ENCODE results near the gene ARHGAP18. TPM values are rescaled to one million over a fixed set of nuclear protein-coding genes. Genes with fewer than 3 reads are reported as not detected.

Gene ARHGAP18
- total and polyA plus RNA-seq, 7 donors, result 1.6 to 6.8 (median 5.5) TPM

DNA sequence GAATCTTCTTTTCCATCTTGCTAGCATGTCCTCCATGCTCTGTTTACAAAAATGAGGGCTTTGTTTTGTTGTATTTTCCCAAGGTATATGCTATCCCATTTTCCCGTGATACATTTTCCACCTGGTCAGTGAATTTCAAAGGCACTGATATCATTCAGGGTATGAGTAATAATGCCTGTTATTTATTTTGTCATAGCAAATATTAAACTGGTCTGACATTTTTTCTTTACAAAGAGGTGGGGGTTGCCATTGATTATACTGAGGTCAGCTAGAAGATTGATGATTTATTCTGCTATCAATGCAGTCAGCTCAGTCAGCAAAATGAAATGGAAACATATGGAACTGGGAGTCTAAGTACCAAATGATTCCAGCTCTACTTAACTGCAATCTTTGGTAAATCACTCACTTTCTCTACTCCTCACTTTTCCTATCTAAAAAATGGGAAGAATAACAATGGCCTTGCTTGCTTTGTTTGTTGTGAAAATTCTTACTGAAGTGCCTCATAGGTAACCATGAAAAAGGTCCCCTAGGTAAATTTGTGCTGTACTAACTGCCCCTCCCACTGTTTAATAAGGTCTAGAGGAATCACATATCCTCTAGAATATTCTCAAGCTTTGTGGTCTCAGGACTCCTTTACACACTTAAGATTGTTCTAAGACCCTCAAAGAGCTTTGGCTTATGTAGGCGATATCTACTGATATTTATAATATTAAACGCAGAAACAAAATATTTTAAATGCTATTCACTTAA lies 64.0 kb downstream of the ARHGAP18 start:
- intact Hi-C loops (cut with DNase I), result no loop called here
- peaks cover 24% of the 10 kb centered on the region for H3K4me1 ChIP-seq
- no peaks in the 10 kb centered on the region for H3K27me3 ChIP-seq (ENCODE audit: insufficient read depth in 3 of 3, low read length in 2 of 3)
- H3K27ac ChIP-seq, result peak overlapping the region; percentile 36
- no peak for DNase-seq
- ATAC-seq, result no peak
- WGBS, 3 donors, result 77 to 80% (median 78%) methylated on average over 3 of the region's 3 CpGs
- no peak overlapping the region for H3K4me3 ChIP-seq
- no peaks in the 10 kb centered on the region for H3K36me3 ChIP-seq (ENCODE audit: insufficient read depth in 1 of 2, low read depth in 1 of 2)
- TF ChIP-seq CTCF (IDR thresholded peaks at IDR 0.05), result no peak
- H3K9me3 ChIP-seq, result no peaks in the 10 kb centered on the region

GRCh38 chr6:129645106-129645829 lies 64.7 kb downstream of the ARHGAP18 start:
- 43 to 54% (median 52%) methylated on average over 6 of the region's 6 CpGs for WGBS, 3 donors
- intact Hi-C loops (cut with DNase I), result no loop called here
- TF ChIP-seq CTCF (IDR thresholded peaks at IDR 0.05), result no peak
- H3K4me3 ChIP-seq, result no peak overlapping the region
- H3K27ac ChIP-seq, result peak overlapping the region; percentile 36
- no peak for DNase-seq
- H3K9me3 ChIP-seq, result no peaks in the 10 kb centered on the region
- H3K4me1 ChIP-seq, result peaks cover 24% of the 10 kb centered on the region
- H3K27me3 ChIP-seq (ENCODE audit: insufficient read depth in 3 of 3, low read length in 2 of 3), result no peaks in the 10 kb centered on the region
- H3K36me3 ChIP-seq (ENCODE audit: insufficient read depth in 1 of 2, low read depth in 1 of 2), result no peaks in the 10 kb centered on the region
- peak in 1 of 4 donors; percentile 19 for ATAC-seq

- no peaks in the 10 kb centered on the region for H3K9me3 ChIP-seq
- no peaks in the 10 kb centered on the region for H3K27me3 ChIP-seq (ENCODE audit: insufficient read depth in 3 of 3, low read length in 2 of 3)
- H3K27ac ChIP-seq, result no peak overlapping the region
- ATAC-seq (no peak), DNase-seq (no peak)
- H3K36me3 ChIP-seq (ENCODE audit: insufficient read depth in 1 of 2, low read depth in 1 of 2), result no peaks in the 10 kb centered on the region
- TF ChIP-seq CTCF (IDR thresholded peaks at IDR 0.05), result no peak
- intact Hi-C loops (cut with DNase I), result no loop called here
- 52 to 60% (median 53%) methylated on average over 1 of the region's 1 CpG for WGBS, 3 donors
- H3K4me3 ChIP-seq, result no peak overlapping the region
- peaks cover 24% of the 10 kb centered on the region for H3K4me1 ChIP-seq
These were observed 65.4 kb downstream of the ARHGAP18 start for GRCh38 chr6:129644567-129645015.

GRCh38 chr6:129643968-129644367 lies 66.0 kb downstream of the ARHGAP18 start:
- DNase-seq (no peak), ATAC-seq (no peak)
- Histone ChIP-seq H3K4me3 (no peak overlapping the region), H3K9me3 (no peaks in the 10 kb centered on the region), H3K36me3 (ENCODE audit: insufficient read depth in 1 of 2, low read depth in 1 of 2) (no peaks in the 10 kb centered on the region), H3K4me1 (peaks cover 24% of the 10 kb centered on the region), H3K27me3 (ENCODE audit: insufficient read depth in 3 of 3, low read length in 2 of 3) (no peaks in the 10 kb centered on the region), H3K27ac (peak overlapping the region; percentile 33)
- TF ChIP-seq CTCF (IDR thresholded peaks at IDR 0.05), result no peak
- 71 to 86% (median 79%) methylated on average over 3 of the region's 3 CpGs for WGBS, 3 donors
- intact Hi-C loops (cut with DNase I), result no loop called here

Measured in psoas muscle (tissue), 8 donors.